IMR-90 (cell line): ENCODE data around the gene SLC39A6.

ENCODE experiments used
- CEBPB ChIP-seq: IDR thresholded peaks from 2 replicates; pipeline ENCODE4 v1.6.1; 2012; ENCODE audit warnings: low read depth, low read length, improper control_type of control experiment
- CHD1 ChIP-seq: IDR thresholded peaks from 2 replicates; pipeline ENCODE4 v1.6.1; 2012; ENCODE audit warnings: low read depth, low read length, improper control_type of control experiment
- FOS ChIP-seq: fragments of 150-350 bp; IDR thresholded peaks from 2 replicates; pipeline ENCODE4 v1.6.1; 2016; ENCODE audit warnings: low read depth, low read length
- MXI1 ChIP-seq: IDR thresholded peaks from 2 replicates; pipeline ENCODE4 v1.6.1; 2012; ENCODE audit warnings: low read depth, mild to moderate bottlenecking, low read length, moderate library complexity, borderline replicate concordance
- POLR2A ChIP-seq: IDR thresholded peaks from 2 replicates; pipeline ENCODE4 v1.6.1; 2012; ENCODE audit warnings: mild to moderate bottlenecking, low read depth, low read length
- RAD21 ChIP-seq: IDR thresholded peaks from 2 replicates; pipeline ENCODE4 v1.6.1; 2012; ENCODE audit warnings: low read length, improper control_type of control experiment
- RFX5 ChIP-seq: IDR thresholded peaks from 2 replicates; pipeline ENCODE4 v1.8.0; 2012; ENCODE audit warnings: low read depth, mild to moderate bottlenecking, low read length, moderate library complexity
- SMC3 ChIP-seq: fragments of 150-350 bp; IDR thresholded peaks from 2 replicates; pipeline ENCODE4 v1.6.1; 2016; ENCODE audit warnings: low read depth, mild to moderate bottlenecking, antibody characterized with exemption, low read length, moderate library complexity
- TF ChIP-seq, protein P1 (sequence below): conservative IDR thresholded peaks from 2 replicates; pipeline ENCODE4 v1.5.1; 2012; ENCODE audit warnings: mild to moderate bottlenecking, low read depth, low read length, improper control_type of control experiment
- TF ChIP-seq, protein P2 (sequence below): fragments of 150-350 bp; IDR thresholded peaks from 2 replicates; pipeline ENCODE4 v1.6.1; 2017; ENCODE audit warnings: mild to moderate bottlenecking, antibody characterized with exemption, low read length, low read depth
- TF ChIP-seq, protein P3 (sequence below): fragments of 150-350 bp; IDR thresholded peaks from 2 replicates; pipeline ENCODE4 v1.6.1; 2016; ENCODE audit warnings: low read depth, mild to moderate bottlenecking, low read length, moderate library complexity, borderline replicate concordance

DNA sequence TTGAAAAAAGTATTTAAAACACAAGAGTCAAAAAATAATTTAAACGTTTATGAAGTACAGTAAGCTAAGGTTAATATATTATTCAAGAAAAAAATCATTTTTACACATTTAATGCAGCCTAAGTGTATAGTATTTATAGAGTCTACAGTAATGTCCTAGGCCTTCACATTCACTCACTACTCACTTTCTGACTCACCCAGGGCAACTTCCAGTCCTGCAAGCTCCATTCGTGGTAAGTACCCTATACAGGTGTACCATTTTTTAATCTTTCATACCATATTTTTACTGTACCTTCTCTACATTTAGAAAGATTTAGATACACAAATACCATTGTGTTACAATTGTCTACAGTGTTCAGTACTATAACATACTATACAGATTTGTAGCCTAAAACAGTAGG lies 40.9 kb downstream of the SLC39A6 start:
- TF ChIP-seq POLR2A (no peak), SMC3 (no peak), FOS (no peak), MXI1 (no peak), CEBPB (no peak), RAD21 (no peak), RFX5 (no peak), CHD1 (no peak)
- TF ChIP-seq, protein P1, sequence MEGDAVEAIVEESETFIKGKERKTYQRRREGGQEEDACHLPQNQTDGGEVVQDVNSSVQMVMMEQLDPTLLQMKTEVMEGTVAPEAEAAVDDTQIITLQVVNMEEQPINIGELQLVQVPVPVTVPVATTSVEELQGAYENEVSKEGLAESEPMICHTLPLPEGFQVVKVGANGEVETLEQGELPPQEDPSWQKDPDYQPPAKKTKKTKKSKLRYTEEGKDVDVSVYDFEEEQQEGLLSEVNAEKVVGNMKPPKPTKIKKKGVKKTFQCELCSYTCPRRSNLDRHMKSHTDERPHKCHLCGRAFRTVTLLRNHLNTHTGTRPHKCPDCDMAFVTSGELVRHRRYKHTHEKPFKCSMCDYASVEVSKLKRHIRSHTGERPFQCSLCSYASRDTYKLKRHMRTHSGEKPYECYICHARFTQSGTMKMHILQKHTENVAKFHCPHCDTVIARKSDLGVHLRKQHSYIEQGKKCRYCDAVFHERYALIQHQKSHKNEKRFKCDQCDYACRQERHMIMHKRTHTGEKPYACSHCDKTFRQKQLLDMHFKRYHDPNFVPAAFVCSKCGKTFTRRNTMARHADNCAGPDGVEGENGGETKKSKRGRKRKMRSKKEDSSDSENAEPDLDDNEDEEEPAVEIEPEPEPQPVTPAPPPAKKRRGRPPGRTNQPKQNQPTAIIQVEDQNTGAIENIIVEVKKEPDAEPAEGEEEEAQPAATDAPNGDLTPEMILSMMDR, result no peak
- TF ChIP-seq, protein P2, sequence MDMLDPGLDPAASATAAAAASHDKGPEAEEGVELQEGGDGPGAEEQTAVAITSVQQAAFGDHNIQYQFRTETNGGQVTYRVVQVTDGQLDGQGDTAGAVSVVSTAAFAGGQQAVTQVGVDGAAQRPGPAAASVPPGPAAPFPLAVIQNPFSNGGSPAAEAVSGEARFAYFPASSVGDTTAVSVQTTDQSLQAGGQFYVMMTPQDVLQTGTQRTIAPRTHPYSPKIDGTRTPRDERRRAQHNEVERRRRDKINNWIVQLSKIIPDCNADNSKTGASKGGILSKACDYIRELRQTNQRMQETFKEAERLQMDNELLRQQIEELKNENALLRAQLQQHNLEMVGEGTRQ, result no peak
- TF ChIP-seq, protein P3, sequence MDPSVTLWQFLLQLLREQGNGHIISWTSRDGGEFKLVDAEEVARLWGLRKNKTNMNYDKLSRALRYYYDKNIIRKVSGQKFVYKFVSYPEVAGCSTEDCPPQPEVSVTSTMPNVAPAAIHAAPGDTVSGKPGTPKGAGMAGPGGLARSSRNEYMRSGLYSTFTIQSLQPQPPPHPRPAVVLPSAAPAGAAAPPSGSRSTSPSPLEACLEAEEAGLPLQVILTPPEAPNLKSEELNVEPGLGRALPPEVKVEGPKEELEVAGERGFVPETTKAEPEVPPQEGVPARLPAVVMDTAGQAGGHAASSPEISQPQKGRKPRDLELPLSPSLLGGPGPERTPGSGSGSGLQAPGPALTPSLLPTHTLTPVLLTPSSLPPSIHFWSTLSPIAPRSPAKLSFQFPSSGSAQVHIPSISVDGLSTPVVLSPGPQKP, result no peak
